Measurements from ENCODE around the gene AQP11.

Gene AQP11

DNA sequence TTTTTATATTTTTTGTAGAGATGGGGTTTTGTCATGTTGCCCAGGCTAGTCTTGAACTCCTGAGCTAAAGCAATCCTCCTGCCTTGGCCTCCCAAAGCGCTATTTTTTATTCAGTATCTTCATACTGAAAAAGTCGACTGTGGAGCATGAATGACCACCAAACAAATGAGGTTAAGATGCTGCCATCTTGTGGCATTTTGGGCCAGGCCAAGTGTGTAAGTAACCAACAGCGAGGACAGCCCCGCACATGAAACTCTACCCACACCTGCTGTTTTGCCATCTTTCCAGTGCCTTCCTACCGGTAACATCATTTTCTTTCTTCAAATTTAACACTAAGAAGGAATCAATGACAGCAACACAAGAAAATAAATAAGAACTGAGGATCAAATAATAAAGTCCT is 32.2 kb upstream of the AQP11 start:
- no peak overlapping the region for H3K4me3 ChIP-seq (ENCODE audit: low read depth, low read length)
- TF ChIP-seq, protein P1, sequence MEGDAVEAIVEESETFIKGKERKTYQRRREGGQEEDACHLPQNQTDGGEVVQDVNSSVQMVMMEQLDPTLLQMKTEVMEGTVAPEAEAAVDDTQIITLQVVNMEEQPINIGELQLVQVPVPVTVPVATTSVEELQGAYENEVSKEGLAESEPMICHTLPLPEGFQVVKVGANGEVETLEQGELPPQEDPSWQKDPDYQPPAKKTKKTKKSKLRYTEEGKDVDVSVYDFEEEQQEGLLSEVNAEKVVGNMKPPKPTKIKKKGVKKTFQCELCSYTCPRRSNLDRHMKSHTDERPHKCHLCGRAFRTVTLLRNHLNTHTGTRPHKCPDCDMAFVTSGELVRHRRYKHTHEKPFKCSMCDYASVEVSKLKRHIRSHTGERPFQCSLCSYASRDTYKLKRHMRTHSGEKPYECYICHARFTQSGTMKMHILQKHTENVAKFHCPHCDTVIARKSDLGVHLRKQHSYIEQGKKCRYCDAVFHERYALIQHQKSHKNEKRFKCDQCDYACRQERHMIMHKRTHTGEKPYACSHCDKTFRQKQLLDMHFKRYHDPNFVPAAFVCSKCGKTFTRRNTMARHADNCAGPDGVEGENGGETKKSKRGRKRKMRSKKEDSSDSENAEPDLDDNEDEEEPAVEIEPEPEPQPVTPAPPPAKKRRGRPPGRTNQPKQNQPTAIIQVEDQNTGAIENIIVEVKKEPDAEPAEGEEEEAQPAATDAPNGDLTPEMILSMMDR (IDR thresholded peaks at IDR 0.05; ENCODE audit: low read depth, low read length, missing control alignments), result peak; percentile 33
- no peak for DNase-seq (ENCODE audit: low read depth)

DNA sequence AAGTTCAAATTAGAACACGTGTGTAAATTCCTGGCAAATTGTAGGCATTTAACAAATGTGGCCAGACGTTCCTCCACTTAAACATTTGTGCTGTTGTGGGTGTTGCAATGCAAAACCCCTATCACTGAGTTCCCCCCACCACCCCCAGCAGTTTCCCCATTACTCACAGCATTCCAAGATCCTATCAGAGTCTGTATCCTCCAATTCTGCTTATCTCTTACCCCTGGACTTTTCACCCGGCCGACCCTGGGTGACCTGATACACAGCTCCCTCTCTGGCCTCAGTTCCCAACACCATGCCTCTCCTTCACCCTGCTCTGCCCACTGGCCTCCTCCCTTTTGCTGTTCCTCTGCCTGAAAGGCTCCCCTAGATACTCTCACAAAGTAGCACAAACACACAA is 31.4 kb upstream of the AQP11 start:
- TF ChIP-seq, protein P1 (IDR thresholded peaks at IDR 0.05; ENCODE audit: low read depth, low read length, missing control alignments), result no peak
- H3K4me3 ChIP-seq (ENCODE audit: low read depth, low read length), result no peak overlapping the region
- DNase-seq (ENCODE audit: low read depth), result no peak

DNA sequence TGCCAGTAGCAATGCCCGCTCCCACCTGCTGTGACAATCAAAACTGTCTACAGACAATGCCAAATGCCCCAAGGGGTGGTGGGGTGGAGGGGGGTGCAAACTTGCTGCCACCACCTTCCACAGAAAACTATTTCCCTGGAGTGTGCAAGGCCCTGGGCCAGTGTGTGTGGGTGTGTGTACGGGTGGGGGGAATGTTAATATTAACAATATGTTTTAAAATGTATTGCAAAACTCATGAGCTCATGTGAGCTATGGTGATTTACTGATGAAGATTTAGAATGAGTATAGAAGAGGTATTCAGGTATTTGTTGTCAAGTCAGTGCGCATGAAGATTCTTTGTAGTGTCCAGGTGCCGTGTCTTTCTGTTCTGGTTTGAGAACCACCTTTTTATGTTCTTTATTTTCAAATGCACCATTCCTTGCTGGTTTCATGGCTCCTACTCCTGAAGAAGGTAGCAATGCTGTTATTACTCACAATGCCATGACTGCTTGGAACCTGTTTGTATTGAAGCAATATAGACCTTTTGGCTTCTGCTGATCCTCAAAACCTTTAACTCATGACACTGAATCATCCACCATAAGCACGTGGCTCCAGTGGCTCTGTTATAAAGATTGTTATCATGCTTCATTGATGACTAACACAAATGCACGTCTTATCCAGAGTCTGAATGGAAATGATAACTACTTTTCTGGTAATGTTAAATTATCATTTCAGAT is 29.9 kb upstream of the AQP11 start:
- TF ChIP-seq, protein P1 (IDR thresholded peaks at IDR 0.05; ENCODE audit: low read depth, low read length, missing control alignments), result no peak
- no peak overlapping the region for H3K4me3 ChIP-seq (ENCODE audit: low read depth, low read length)
- no peak for DNase-seq (ENCODE audit: low read depth)

DNA sequence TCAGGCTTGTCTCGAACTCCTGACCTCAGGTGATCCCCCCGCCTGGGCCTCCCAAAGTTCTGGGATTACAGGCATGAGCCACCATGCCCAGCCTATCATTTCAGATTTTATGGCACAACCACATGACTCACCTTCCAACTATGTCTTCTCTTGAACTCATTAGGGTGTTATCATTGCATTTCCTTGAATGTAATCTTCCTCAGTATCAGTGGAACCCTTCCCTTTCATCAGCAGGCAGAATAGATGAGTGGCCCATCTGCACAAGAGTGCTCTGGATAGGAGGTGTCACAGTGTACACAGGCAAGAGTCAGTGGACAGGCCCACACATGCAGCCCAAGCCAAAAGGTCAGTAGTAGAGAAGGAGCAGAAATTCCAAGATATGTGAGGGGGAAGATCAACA is 29.1 kb upstream of the AQP11 start:
- no peak overlapping the region for H3K4me3 ChIP-seq (ENCODE audit: low read depth, low read length)
- TF ChIP-seq, protein P1 (IDR thresholded peaks at IDR 0.05; ENCODE audit: low read depth, low read length, missing control alignments), result no peak
- DNase-seq (ENCODE audit: low read depth), result no peak

DNA sequence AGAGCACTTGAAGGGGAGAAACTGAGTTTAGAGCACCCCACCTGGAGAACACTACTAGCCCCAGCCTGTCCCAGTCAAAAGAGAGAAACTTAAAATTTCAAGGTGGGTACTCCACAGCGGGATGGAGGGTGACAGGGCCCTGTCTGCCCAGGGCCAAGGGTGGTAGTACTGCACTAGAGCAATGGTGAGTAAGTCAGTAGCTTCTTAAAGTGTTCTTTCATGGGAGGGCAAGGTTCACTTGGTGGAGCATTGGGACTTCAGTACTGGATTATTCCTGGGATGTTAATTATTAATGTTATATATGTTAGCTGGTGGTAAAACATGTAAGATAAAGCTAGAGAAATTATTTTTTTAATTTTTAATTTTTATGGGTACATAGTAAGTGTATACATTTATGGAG is 28.5 kb upstream of the AQP11 start:
- no peak overlapping the region for H3K4me3 ChIP-seq (ENCODE audit: low read depth, low read length)
- DNase-seq (ENCODE audit: low read depth), result no peak
- TF ChIP-seq, protein P1 (IDR thresholded peaks at IDR 0.05; ENCODE audit: low read depth, low read length, missing control alignments), result no peak

DNA sequence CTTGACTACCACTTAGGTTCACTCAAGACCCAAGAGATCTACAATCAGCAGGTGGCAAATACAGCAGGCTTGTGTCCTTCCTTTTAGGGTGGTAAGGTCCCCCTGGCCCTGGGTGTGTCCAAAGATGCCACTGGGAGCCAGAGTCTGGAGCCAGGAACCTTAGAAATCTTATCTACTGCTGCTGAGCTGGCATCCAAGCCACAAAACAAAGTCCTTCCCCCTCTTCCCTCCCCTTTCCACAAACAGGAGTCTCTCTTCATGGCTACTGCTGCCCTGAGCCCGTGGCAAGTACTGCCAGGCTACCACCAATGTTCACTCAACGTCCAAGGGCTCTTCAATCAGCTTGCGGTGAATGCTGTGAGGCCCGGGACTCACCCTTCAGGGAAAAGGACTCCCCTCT is 21.4 kb upstream of the AQP11 start:
- TF ChIP-seq, protein P1 (IDR thresholded peaks at IDR 0.05; ENCODE audit: low read depth, low read length, missing control alignments), result no peak
- no peak overlapping the region for H3K4me3 ChIP-seq (ENCODE audit: low read depth, low read length)
- no peak for DNase-seq (ENCODE audit: low read depth)

Measured in GM12864 (cell line).